WTC11 (cell line): ENCODE results near the gene ADCY2.

Experiments used
- ELF4 ChIP-seq: sonication (generic); formaldehyde crosslinking; IDR thresholded peaks from 2 replicates; pipeline ENCODE4 v1.8.1; 2022; ENCODE audit warnings: low read depth, mild to moderate bottlenecking, moderate library complexity, missing genetic modification reagents
- ESRRA ChIP-seq: sonication (generic); formaldehyde crosslinking; IDR thresholded peaks from 2 replicates; pipeline ENCODE4 v1.8.1; 2022; ENCODE audit warnings: mild to moderate bottlenecking, missing genetic modification reagents, borderline replicate concordance
- IRF2 ChIP-seq: sonication (generic); formaldehyde crosslinking; IDR thresholded peaks from 2 replicates; pipeline ENCODE4 v1.8.0; 2022; ENCODE audit warnings: low read depth, missing genetic modification reagents, borderline replicate concordance
- JUN ChIP-seq: sonication (generic); formaldehyde crosslinking; IDR thresholded peaks from 2 replicates; pipeline ENCODE4 v1.8.0; 2023; ENCODE audit warnings: mild to moderate bottlenecking, missing genetic modification reagents
- MAX ChIP-seq: sonication (generic); formaldehyde crosslinking; IDR thresholded peaks from 2 replicates; pipeline ENCODE4 v1.8.0; 2022; ENCODE audit warnings: mild to moderate bottlenecking, missing genetic modification reagents
- NFYB ChIP-seq: sonication (generic); formaldehyde crosslinking; conservative IDR thresholded peaks from 2 replicates; pipeline ENCODE4 v1.8.0; 2022; ENCODE audit warnings: low read depth, missing genetic modification reagents
- OVOL2 ChIP-seq: fragments of 250-450 bp; sonication (Bioruptor Pico); IDR thresholded peaks from 2 replicates; pipeline ENCODE4 v1.9.0; 2021; ENCODE audit warnings: mild to moderate bottlenecking, borderline replicate concordance
- SP1 ChIP-seq: sonication (generic); formaldehyde crosslinking; conservative IDR thresholded peaks from 2 replicates; pipeline ENCODE4 v1.8.1; 2022; ENCODE audit warnings: missing genetic modification reagents
- TEAD4 ChIP-seq: sonication (generic); formaldehyde crosslinking; IDR thresholded peaks from 2 replicates; pipeline ENCODE4 v1.8.0; 2022; ENCODE audit warnings: mild to moderate bottlenecking, missing genetic modification reagents
- TF ChIP-seq, protein P1 (sequence below): fragments of 200-600 bp; IDR thresholded peaks from 2 replicates; pipeline ENCODE4 v1.8.0; 2022; ENCODE audit warnings: antibody characterized with exemption
- TF ChIP-seq, protein P2 (sequence below): sonication (generic); formaldehyde crosslinking; IDR thresholded peaks from 2 replicates; pipeline ENCODE4 v1.8.1; 2023; ENCODE audit warnings: mild to moderate bottlenecking, missing genetic modification reagents

GRCh38 chr5:7772141-7772540 is 376.2 kb downstream of the ADCY2 start:
- TF ChIP-seq, protein P1, sequence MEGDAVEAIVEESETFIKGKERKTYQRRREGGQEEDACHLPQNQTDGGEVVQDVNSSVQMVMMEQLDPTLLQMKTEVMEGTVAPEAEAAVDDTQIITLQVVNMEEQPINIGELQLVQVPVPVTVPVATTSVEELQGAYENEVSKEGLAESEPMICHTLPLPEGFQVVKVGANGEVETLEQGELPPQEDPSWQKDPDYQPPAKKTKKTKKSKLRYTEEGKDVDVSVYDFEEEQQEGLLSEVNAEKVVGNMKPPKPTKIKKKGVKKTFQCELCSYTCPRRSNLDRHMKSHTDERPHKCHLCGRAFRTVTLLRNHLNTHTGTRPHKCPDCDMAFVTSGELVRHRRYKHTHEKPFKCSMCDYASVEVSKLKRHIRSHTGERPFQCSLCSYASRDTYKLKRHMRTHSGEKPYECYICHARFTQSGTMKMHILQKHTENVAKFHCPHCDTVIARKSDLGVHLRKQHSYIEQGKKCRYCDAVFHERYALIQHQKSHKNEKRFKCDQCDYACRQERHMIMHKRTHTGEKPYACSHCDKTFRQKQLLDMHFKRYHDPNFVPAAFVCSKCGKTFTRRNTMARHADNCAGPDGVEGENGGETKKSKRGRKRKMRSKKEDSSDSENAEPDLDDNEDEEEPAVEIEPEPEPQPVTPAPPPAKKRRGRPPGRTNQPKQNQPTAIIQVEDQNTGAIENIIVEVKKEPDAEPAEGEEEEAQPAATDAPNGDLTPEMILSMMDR = no peak
- TF ChIP-seq NFYB (CRISPR knock-in tag) (no peak), JUN (CRISPR knock-in tag) (no peak), TEAD4 (no peak), OVOL2 (CRISPR knock-in tag) (no peak), MAX (no peak), ELF4 (CRISPR knock-in tag) (no peak), SP1 (no peak), IRF2 (CRISPR knock-in tag) (no peak), ESRRA (no peak)
- TF ChIP-seq, protein P2, sequence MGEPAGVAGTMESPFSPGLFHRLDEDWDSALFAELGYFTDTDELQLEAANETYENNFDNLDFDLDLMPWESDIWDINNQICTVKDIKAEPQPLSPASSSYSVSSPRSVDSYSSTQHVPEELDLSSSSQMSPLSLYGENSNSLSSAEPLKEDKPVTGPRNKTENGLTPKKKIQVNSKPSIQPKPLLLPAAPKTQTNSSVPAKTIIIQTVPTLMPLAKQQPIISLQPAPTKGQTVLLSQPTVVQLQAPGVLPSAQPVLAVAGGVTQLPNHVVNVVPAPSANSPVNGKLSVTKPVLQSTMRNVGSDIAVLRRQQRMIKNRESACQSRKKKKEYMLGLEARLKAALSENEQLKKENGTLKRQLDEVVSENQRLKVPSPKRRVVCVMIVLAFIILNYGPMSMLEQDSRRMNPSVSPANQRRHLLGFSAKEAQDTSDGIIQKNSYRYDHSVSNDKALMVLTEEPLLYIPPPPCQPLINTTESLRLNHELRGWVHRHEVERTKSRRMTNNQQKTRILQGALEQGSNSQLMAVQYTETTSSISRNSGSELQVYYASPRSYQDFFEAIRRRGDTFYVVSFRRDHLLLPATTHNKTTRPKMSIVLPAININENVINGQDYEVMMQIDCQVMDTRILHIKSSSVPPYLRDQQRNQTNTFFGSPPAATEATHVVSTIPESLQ (CRISPR knock-in tag) = no peak
